K562 (cell line): ENCODE data around the gene PEX5L. TPM values are rescaled to one million over a fixed set of nuclear protein-coding genes. Genes with fewer than 3 reads are reported as not detected.

ENCODE experiments used
- ATAC-seq: fragments of 200-7000 bp; cut with Tn5 transposase; 3 replicates; pipeline ENCODE4 v1.9.1; 2020; ENCODE audit warnings: moderate library complexity
- BruUV-seq: library from RNA; stranded (reverse); fragments of 400-500 nt; replicated peaks from 2 replicates; lab custom pipeline; 2021; lab: Mats Ljungman, UMichigan
- CTCF ChIA-PET: fragments of 300-600 bp; formaldehyde crosslinking; extraction: SDS; loops from one replicate; lab custom pipeline; 2021; ENCODE audit warnings: low intra/inter-chr PET ratio; lab: Yijun Ruan, JAX
- POLR2A ChIA-PET: fragments of 300-600, 350-650 bp; sonication (Branson Sonifier 250); formaldehyde crosslinking; extraction: SDS; loops from one replicate; lab custom pipeline; 2021; ENCODE audit warnings: antibody characterized with exemption, inconsistent platforms; lab: Yijun Ruan, JAX
- DNase-seq, 4 experiments: peaks; one replicate each; pipeline versions ENCODE4 v3.0.0 to v3.0.0-alpha.2; 2011 to 2018; ENCODE audit warnings: low spot score in 3 of 4, mixed read lengths in 3 of 4; ENCODE audit errors: extremely low read depth in 1 of 4
- FAIRE-seq: peaks from 2 replicates; lab custom pipeline; 2011; peaks lifted over from hg19 to GRCh38; lab: Jason Lieb, UNC
- H2AFZ ChIP-seq: 2 replicates; pipeline ENCODE4 v1.6.0; 2011; ENCODE audit warnings: low read depth, low read length, control low read depth, inconsistent platforms
- H3K27ac ChIP-seq: fragments of 200-600 bp; 3 replicates; pipeline ENCODE4 v1.8.0; 2011; ENCODE audit warnings: low read depth, mild to moderate bottlenecking, control low read depth, inconsistent platforms, low read length, moderate library complexity, mixed read lengths; ENCODE audit errors: extremely low read depth
- H3K27me3 ChIP-seq, 2 experiments: fragments of 300-600 bp in 1 of 2; 2 replicates in 1 of 2; 3 replicates in 1 of 2; pipeline versions ENCODE4 v1.6.0 to v1.8.0; 2011; ENCODE audit warnings: inconsistent platforms in 2 of 2, low read length in 2 of 2, mild to moderate bottlenecking in 1 of 2, mixed read lengths in 1 of 2, moderate library complexity in 1 of 2; ENCODE audit not compliant: control insufficient read depth in 2 of 2, insufficient read depth in 2 of 2
- H3K36me3 ChIP-seq: fragments of 300-600 bp; 3 replicates; pipeline ENCODE4 v1.8.0; 2011; ENCODE audit warnings: mild to moderate bottlenecking, low read length, inconsistent platforms; ENCODE audit not compliant: control insufficient read depth, insufficient read depth
- H3K4me1 ChIP-seq, 2 experiments: fragments of 200-600 bp in 1 of 2; replicated peaks in 1 of 2; 2 replicates in 1 of 2; 3 replicates in 1 of 2; pipeline versions ENCODE4 v1.5.1 to v1.8.0; 2011; ENCODE audit warnings: inconsistent platforms in 2 of 2, low read length in 2 of 2, mild to moderate bottlenecking in 1 of 2, mixed read lengths in 1 of 2, moderate library complexity in 1 of 2; ENCODE audit not compliant: control insufficient read depth in 2 of 2, insufficient read depth in 2 of 2
- H3K4me2 ChIP-seq: 2 replicates; pipeline ENCODE4 v1.6.1; 2011; ENCODE audit warnings: low read length, control low read depth, inconsistent platforms, mixed read lengths; ENCODE audit not compliant: insufficient read depth
- H3K4me3 ChIP-seq: fragments of 200-600 bp; sonication (generic), shearing (Covaris generic); 2 replicates; pipeline ENCODE4 v1.5.1; 2016; ENCODE audit warnings: control low read depth, inconsistent platforms
- H3K79me2 ChIP-seq: fragments of 200-600 bp; 3 replicates; pipeline ENCODE4 v1.8.0; 2011; ENCODE audit warnings: low read length, inconsistent platforms; ENCODE audit not compliant: control insufficient read depth, insufficient read depth
- H3K9ac ChIP-seq, 2 experiments: 2 replicates each; pipeline versions ENCODE4 v1.6.0 to v1.6.1; 2011; ENCODE audit warnings: low read depth in 2 of 2, low read length in 2 of 2, control low read depth in 1 of 2, inconsistent platforms in 1 of 2, mild to moderate bottlenecking in 1 of 2, mixed read lengths in 1 of 2; ENCODE audit not compliant: insufficient read depth in 1 of 2
- H3K9me1 ChIP-seq: one replicate; pipeline ENCODE4 v1.6.0; 2011; ENCODE audit warnings: inconsistent platforms, mild to moderate bottlenecking, low read length, moderate library complexity; ENCODE audit not compliant: control insufficient read depth, insufficient read depth
- H3K9me3 ChIP-seq: replicated peaks from 2 replicates; pipeline ENCODE4 v1.5.1; 2011; ENCODE audit warnings: low read depth, low read length, inconsistent platforms; ENCODE audit not compliant: control insufficient read depth, insufficient read depth
- H4K20me1 ChIP-seq: replicated peaks from 2 replicates; pipeline ENCODE4 v1.6.1; 2011; ENCODE audit warnings: low read length, inconsistent platforms, mixed read lengths; ENCODE audit not compliant: control insufficient read depth, insufficient read depth
- CEBPB ChIP-seq: fragments of 450-650 bp; IDR thresholded peaks from 2 replicates; pipeline ENCODE4 v1.6.1; 2016; ENCODE audit warnings: missing genetic modification characterization, missing compliant biosample characterization
- ETV5 ChIP-seq: sonication (generic); formaldehyde crosslinking; IDR thresholded peaks from 2 replicates; pipeline ENCODE4 v1.4.0; 2020; ENCODE audit warnings: low read depth, mild to moderate bottlenecking, missing genetic modification reagents
- HLTF ChIP-seq: fragments of 450-650 bp; IDR thresholded peaks from 2 replicates; pipeline ENCODE4 v1.6.1; 2016
- HMGN3 ChIP-seq: IDR thresholded peaks from 2 replicates; pipeline ENCODE4 v1.6.1; 2011; ENCODE audit warnings: borderline replicate concordance, low read depth, mild to moderate bottlenecking, mixed read lengths, low read length; ENCODE audit not compliant: insufficient read length; ENCODE audit errors: extremely low read depth
- PHB2 ChIP-seq: fragments of 450-650 bp; IDR thresholded peaks from 2 replicates; pipeline ENCODE4 v1.6.1; 2017; ENCODE audit warnings: low read depth
- TBL1XR1 ChIP-seq, 2 experiments: IDR thresholded peaks; 2 replicates each; pipeline ENCODE4 v1.6.1; 2012; ENCODE audit warnings: improper control_type of control experiment in 2 of 2, low read length in 2 of 2, mild to moderate bottlenecking in 1 of 2
- ZNF398 ChIP-seq: fragments of 250-450 bp; sonication (Bioruptor Pico); IDR thresholded peaks from 2 replicates; pipeline ENCODE4 v1.8.0; 2021; ENCODE audit warnings: moderate library complexity, mild to moderate bottlenecking, inconsistent platforms
- ZNF764 ChIP-seq: fragments of 250-450 bp; sonication (Bioruptor Pico); IDR thresholded peaks from 2 replicates; pipeline ENCODE4 v1.4.0; 2020; ENCODE audit warnings: low read depth, mild to moderate bottlenecking, moderate library complexity
- WGBS: fragments of 100-300 bp; shearing (Covaris generic); methylation state at CpG from one replicate; pipeline ENCODE4 v1.1.6; 2016; ENCODE audit warnings: low coverage, mixed read lengths; ENCODE audit not compliant: insufficient coverage; ENCODE audit errors: missing lambda C conversion rate; 5-methylcytosine and 5-hydroxymethylcytosine counted together
- in situ Hi-C: fragments of 300-500 bp; cut with MboI; formaldehyde crosslinking; loops from 4 replicates; pipeline ENCODE4 v1.15.0; 2018; ENCODE audit warnings: inconsistent platforms, mixed read lengths
- intact Hi-C: fragments of 100-400 bp; cut with micrococcal nuclease; formaldehyde crosslinking; loops from 2 replicates; pipeline ENCODE4 v1.14.2; 2022
- polyA plus RNA-seq, 8 experiments: library from polyadenylated mRNA; depleted of rRNA in 4 of 8; stranded (reverse) in 5 of 8; unstranded in 3 of 8; fragments of >200 nt; fragmentation: Nextera tagmentation in 2 of 8; fragmentation: Illumina TruSeq in 1 of 8; extraction: Ambion mirVana in 2 of 8; extraction: Trizol in 1 of 8; gene quantifications; 2 replicates each; pipeline versions ENCODE4 v1.2.1 to v1.2.3, GENCODE V29; 2011 to 2014; ENCODE audit warnings: inconsistent platforms in 1 of 8, missing spikeins in 1 of 8
- total RNA-seq, 7 experiments: library from RNA; depleted of rRNA in 6 of 7; stranded (reverse); fragments of >200 nt in 6 of 7; fragmentation: Illumina TruSeq in 2 of 7; extraction: Trizol in 2 of 7; gene quantifications; 2 replicates each; pipeline versions ENCODE4 v1.2.1 to v1.2.3, GENCODE V29; 2011 to 2021; ENCODE audit warnings: low replicate concordance in 1 of 7

Gene PEX5L
- total and polyA plus RNA-seq, 9 of the 15 experiments (the other 6 are each of a cell fraction or from before 2014, with no cell fraction given), result not detected

GRCh38 chr3:179927191-179927590 is 109.5 kb downstream of the PEX5L start:
- H3K9me3 ChIP-seq, result no peaks in the 10 kb centered on the region
- H3K27ac ChIP-seq, result no peak overlapping the region
- DNase-seq (no peak), FAIRE-seq (no peak), ATAC-seq (no peak)
- H3K36me3 ChIP-seq, result no peaks in the 10 kb centered on the region
- POLR2A ChIA-PET, result no interaction called here
- in situ Hi-C loops, result loop anchor here (5.0 kb wide), 1 partner anchor 670 kb away; no protein-coding TSS in a partner anchor
- no peak overlapping the region for H3K4me2 ChIP-seq
- H4K20me1 ChIP-seq, result no peaks in the 10 kb centered on the region
- intact Hi-C loops, result no loop called here
- no peaks in the 10 kb centered on the region for H3K9me1 ChIP-seq
- BruUV-seq, result no TSS peak
- H3K27me3 ChIP-seq, result no peaks in the 10 kb centered on the region; a peak in 1 of 5 replicates
- H3K4me3 ChIP-seq, result no peak overlapping the region
- no peak for TF ChIP-seq HMGN3
- no peak for TF ChIP-seq HLTF
- no peak for TF ChIP-seq ZNF398 (CRISPR knock-in tag)
- TF ChIP-seq ZNF764 (CRISPR knock-in tag), result no peak
- no peak for TF ChIP-seq CEBPB
- TF ChIP-seq ETV5 (CRISPR knock-in tag), result no peak
- TF ChIP-seq TBL1XR1 (IDR thresholded peaks at IDR 0.05; ENCODE audit: low read length in 2 of 2), result no peak
- TF ChIP-seq PHB2, result no peak
- CTCF ChIA-PET, result no interaction called here
- no peak overlapping the region for H2AFZ ChIP-seq
- no peaks in the 10 kb centered on the region for H3K4me1 ChIP-seq
- no peak overlapping the region for H3K9ac ChIP-seq
- 0% methylated on average over 3 of the region's 3 CpGs for WGBS
- H3K79me2 ChIP-seq, result no peaks in the 10 kb centered on the region
